Fibroblast of villous mesenchyme (primary cell): Measurements from ENCODE around the gene EIF3F. TPM values are rescaled to one million over a fixed set of nuclear protein-coding genes. Genes with fewer than 3 reads are reported as not detected.
A peak's percentile ranks its signal among the peaks of the same experiment; 100 is the strongest.
"Not testable (repeated sequence)": the region's sequence is repeated elsewhere in the genome, so short reads cannot be mapped to it uniquely, and the experiment has no call there.

Experiments used
- DNase-seq: peaks from one replicate; pipeline ENCODE4 v3.0.0-alpha.2; 2010; ENCODE audit warnings: low read depth
- H3K4me3 ChIP-seq: 2 replicates; pipeline ENCODE4 v1.5.1; 2011; ENCODE audit warnings: low read depth, mild to moderate bottlenecking, low read length
- CTCF ChIP-seq: IDR thresholded peaks from 2 replicates; pipeline ENCODE4 v1.5.1; 2012; ENCODE audit warnings: low read depth, mild to moderate bottlenecking, low read length; ENCODE audit not compliant: insufficient read depth
- total RNA-seq: library from RNA; depleted of rRNA; stranded (reverse); fragments of >200 nt; gene quantifications from 2 replicates; pipeline ENCODE4 v1.2.3, GENCODE V29; 2012

The EIF3F gene
- total RNA-seq, 1 donor: 182 TPM

- no peak for TF ChIP-seq CTCF
- H3K4me3 ChIP-seq: no peak overlapping the region
- DNase-seq: no peak
Measured at GRCh38 chr11:7983832-7984590, 3.1 kb upstream of the EIF3F start.

- peak overlapping the region; percentile 66 for H3K4me3 ChIP-seq
- not testable (repeated sequence) for DNase-seq
Measured at GRCh38 chr11:7987560-7987883, 385 bp downstream of the EIF3F start.

- no peak overlapping the region for H3K4me3 ChIP-seq
- no peak for DNase-seq
- TF ChIP-seq CTCF: no peak
Measured at GRCh38 chr11:7994581-7995278, 7.6 kb downstream of the EIF3F start.

GRCh38 chr11:7999795-8000194 lies 12.7 kb downstream of the EIF3F start:
- H3K4me3 ChIP-seq: no peak overlapping the region
- TF ChIP-seq CTCF: no peak
- no peak for DNase-seq

- DNase-seq: no peak
- no peak for TF ChIP-seq CTCF
- no peak overlapping the region for H3K4me3 ChIP-seq
Measured at GRCh38 chr11:8000390-8000789, 13.3 kb downstream of the EIF3F start.

- no peak for TF ChIP-seq CTCF
- no peak overlapping the region for H3K4me3 ChIP-seq
- no peak for DNase-seq
Measured at GRCh38 chr11:8002676-8003075, 15.5 kb downstream of the EIF3F start.

- DNase-seq: no peak
- no peak for TF ChIP-seq CTCF
- no peak overlapping the region for H3K4me3 ChIP-seq
Measured at GRCh38 chr11:8003187-8003586, 16.1 kb downstream of the EIF3F start.
